GM12878 (cell line): ENCODE measurements around the gene HBP1. TPM values are rescaled to one million over a fixed set of nuclear protein-coding genes. Genes with fewer than 3 reads are reported as not detected.

Source experiments
- ATAC-seq: fragments of 200-7000 bp; cut with Tn5 transposase; 3 replicates; pipeline ENCODE4 v1.9.1; 2020; ENCODE audit warnings: mild to moderate bottlenecking, moderate library complexity
- BruUV-seq: library from RNA; stranded (reverse); fragments of 400-500 nt; replicated peaks from 2 replicates; lab custom pipeline; 2021; lab: Mats Ljungman, UMichigan
- CTCF ChIA-PET: fragments of 300-600 bp; sonication (Branson Sonifier 250); formaldehyde crosslinking; extraction: SDS; loops from one replicate; lab custom pipeline; 2021; ENCODE audit warnings: inconsistent platforms; lab: Yijun Ruan, JAX
- POLR2A ChIA-PET: fragments of 350-600 bp; formaldehyde crosslinking; extraction: SDS; loops from one replicate; lab custom pipeline; 2021; ENCODE audit warnings: inconsistent platforms; lab: Charles Lee
- RAD21 ChIA-PET: fragments of 300-600 bp; sonication (Branson Sonifier 250); formaldehyde crosslinking; loops from one replicate; lab custom pipeline; 2023; ENCODE audit warnings: antibody characterized with exemption; ENCODE audit not compliant: unreplicated experiment; lab: Charles Lee
- SMC1A ChIA-PET: fragments of 300-600 bp; sonication (Branson Sonifier 250); formaldehyde crosslinking; loops from one replicate; lab custom pipeline; 2023; ENCODE audit not compliant: unreplicated experiment, uncharacterized antibody; lab: Charles Lee
- DNase-seq: peaks from one replicate; pipeline ENCODE4 v3.0.0-alpha.2; 2011; ENCODE audit warnings: low read depth, low spot score
- FAIRE-seq: peaks from 3 replicates; lab custom pipeline; 2011; peaks lifted over from hg19 to GRCh38; lab: Jason Lieb, UNC
- H2AFZ ChIP-seq: 2 replicates; pipeline ENCODE4 v1.6.0; 2011; ENCODE audit warnings: low read depth, low read length, control low read depth; ENCODE audit not compliant: control insufficient read depth
- H3K27ac ChIP-seq: 2 replicates; pipeline ENCODE4 v1.5.1; 2011; ENCODE audit warnings: control low read depth; ENCODE audit not compliant: control insufficient read depth, insufficient read depth
- H3K27me3 ChIP-seq, 2 experiments: replicated peaks in 1 of 2; 2 replicates each; pipeline versions ENCODE4 v1.6.0 to v1.6.1; 2011; ENCODE audit warnings: low read length in 1 of 2; ENCODE audit not compliant: control insufficient read depth in 2 of 2, insufficient read depth in 2 of 2
- H3K36me3 ChIP-seq, 2 experiments: 2 replicates each; pipeline ENCODE4 v1.5.1; 2011; ENCODE audit warnings: low read length in 1 of 2; ENCODE audit not compliant: control insufficient read depth in 2 of 2, insufficient read depth in 2 of 2
- H3K4me1 ChIP-seq: 2 replicates; pipeline ENCODE4 v1.6.1; 2011; ENCODE audit warnings: mild to moderate bottlenecking, low read length, moderate library complexity, mixed read lengths; ENCODE audit not compliant: control insufficient read depth, insufficient read depth
- H3K4me2 ChIP-seq: 2 replicates; pipeline ENCODE4 v1.6.0; 2011; ENCODE audit warnings: control low read depth; ENCODE audit not compliant: control insufficient read depth, insufficient read depth
- H3K4me3 ChIP-seq: fragments of 200-600 bp; sonication (generic); 2 replicates; pipeline ENCODE4 v1.5.1; 2016
- H3K79me2 ChIP-seq: 2 replicates; pipeline ENCODE4 v1.6.0; 2011; ENCODE audit warnings: low read length; ENCODE audit not compliant: control insufficient read depth, insufficient read depth
- H3K9ac ChIP-seq: 2 replicates; pipeline ENCODE4 v1.8.0; 2011; ENCODE audit warnings: low read length, control low read depth, mixed read lengths; ENCODE audit not compliant: control insufficient read depth, insufficient read depth
- H3K9me3 ChIP-seq: replicated peaks from 3 replicates; pipeline ENCODE4 v1.5.1; 2011; ENCODE audit warnings: mild to moderate bottlenecking, low read length; ENCODE audit not compliant: control insufficient read depth, insufficient read depth
- H4K20me1 ChIP-seq: 2 replicates; pipeline ENCODE4 v1.6.0; 2011; ENCODE audit not compliant: control insufficient read depth, insufficient read depth
- ESRRA ChIP-seq: IDR thresholded peaks from 2 replicates; pipeline ENCODE4 v1.6.1; 2012; ENCODE audit warnings: mild to moderate bottlenecking, low read length, improper control_type of control experiment
- ETV6 ChIP-seq, 2 experiments: fragments of 450-650 bp in 1 of 2; IDR thresholded peaks in 1 of 2; conservative IDR thresholded peaks in 1 of 2; 2 replicates each; pipeline ENCODE4 v1.6.1; 2014; ENCODE audit warnings: antibody characterized with exemption in 1 of 2, borderline replicate concordance in 1 of 2, low read depth in 1 of 2, mild to moderate bottlenecking in 1 of 2, moderate library complexity in 1 of 2
- IKZF1 ChIP-seq: fragments of 450-650 bp; conservative IDR thresholded peaks from 2 replicates; pipeline ENCODE4 v1.6.1; 2017; ENCODE audit warnings: antibody characterized with exemption, mild to moderate bottlenecking
- RELA ChIP-seq: fragments of 450-650 bp; IDR thresholded peaks from 2 replicates; pipeline ENCODE4 v1.8.0; 2014; ENCODE audit warnings: borderline replicate concordance; ENCODE audit not compliant: partially characterized antibody
- TAF1 ChIP-seq: IDR thresholded peaks from 2 replicates; pipeline ENCODE4 v1.6.1; 2011; ENCODE audit warnings: mild to moderate bottlenecking, low read depth, low read length, borderline replicate concordance
- ZNF274 ChIP-seq: IDR thresholded peaks from one replicate; pipeline ENCODE4 v1.8.0; 2011; ENCODE audit not compliant: insufficient read length, insufficient read depth
- ZNF384 ChIP-seq: IDR thresholded peaks from 2 replicates; pipeline ENCODE4 v1.6.1; 2012; ENCODE audit warnings: low read depth, mild to moderate bottlenecking, low read length, improper control_type of control experiment, borderline replicate concordance
- ZSCAN29 ChIP-seq: fragments of 450-650 bp; IDR thresholded peaks from 2 replicates; pipeline ENCODE4 v1.6.1; 2017; ENCODE audit warnings: mild to moderate bottlenecking, moderate library complexity
- WGBS: methylation state at CpG from one replicate; pipeline ENCODE4 v1.1.6; 2016; ENCODE audit warnings: low lambda C conversion rate; ENCODE audit not compliant: insufficient replicate concordance, insufficient coverage; ENCODE audit errors: missing lambda C conversion rate; 5-methylcytosine and 5-hydroxymethylcytosine counted together
- in situ Hi-C: fragments of 300-500 bp; cut with MboI; formaldehyde crosslinking; loops from 9 replicates; pipeline ENCODE4 v1.14.3; 2018; ENCODE audit warnings: mixed read lengths
- intact Hi-C: fragments of 100-400 bp; cut with micrococcal nuclease; formaldehyde crosslinking; loops from one replicate; pipeline ENCODE4 v1.14.2; 2022; ENCODE audit not compliant: unreplicated experiment
- polyA plus RNA-seq, 11 experiments: library from polyadenylated mRNA; depleted of rRNA in 4 of 11; unstranded in 6 of 11; stranded (reverse) in 5 of 11; fragments of >200 nt; fragmentation: Nextera tagmentation in 4 of 11; fragmentation: Illumina TruSeq in 1 of 11; extraction: Ambion mirVana in 4 of 11; extraction: Trizol in 1 of 11; gene quantifications; 1 replicate in 1 of 11; 2 replicates in 10 of 11; pipeline versions ENCODE4 v1.2.1 to v1.2.3, GENCODE V29; 2011 to 2016; ENCODE audit warnings: inconsistent platforms in 2 of 11, missing spikeins in 2 of 11, low read depth in 1 of 11
- total RNA-seq, 4 experiments: library from RNA; depleted of rRNA in 3 of 4; stranded (reverse); fragments of >200 nt in 3 of 4; fragmentation: Illumina TruSeq in 1 of 4; extraction: Trizol in 1 of 4; gene quantifications; 2 replicates each; pipeline versions ENCODE4 v1.2.1 to v1.2.3, GENCODE V29; 2013 to 2021
- TF ChIP-seq, protein P1 (sequence below): IDR thresholded peaks from 2 replicates; pipeline ENCODE4 v1.6.1; 2012; ENCODE audit warnings: mild to moderate bottlenecking, low read depth, low read length
- TF ChIP-seq, protein P2 (sequence below): IDR thresholded peaks from 2 replicates; pipeline ENCODE4 v1.6.1; 2012; ENCODE audit warnings: improper control_type of control experiment, low read depth, low read length; ENCODE audit not compliant: insufficient replicate concordance

HBP1 gene
- total and polyA plus RNA-seq, 10 of the 15 experiments (the other 5 are each of a cell fraction or from before 2014, with no cell fraction given), result 5.8 to 30.9 (median 9.4) TPM

DNA sequence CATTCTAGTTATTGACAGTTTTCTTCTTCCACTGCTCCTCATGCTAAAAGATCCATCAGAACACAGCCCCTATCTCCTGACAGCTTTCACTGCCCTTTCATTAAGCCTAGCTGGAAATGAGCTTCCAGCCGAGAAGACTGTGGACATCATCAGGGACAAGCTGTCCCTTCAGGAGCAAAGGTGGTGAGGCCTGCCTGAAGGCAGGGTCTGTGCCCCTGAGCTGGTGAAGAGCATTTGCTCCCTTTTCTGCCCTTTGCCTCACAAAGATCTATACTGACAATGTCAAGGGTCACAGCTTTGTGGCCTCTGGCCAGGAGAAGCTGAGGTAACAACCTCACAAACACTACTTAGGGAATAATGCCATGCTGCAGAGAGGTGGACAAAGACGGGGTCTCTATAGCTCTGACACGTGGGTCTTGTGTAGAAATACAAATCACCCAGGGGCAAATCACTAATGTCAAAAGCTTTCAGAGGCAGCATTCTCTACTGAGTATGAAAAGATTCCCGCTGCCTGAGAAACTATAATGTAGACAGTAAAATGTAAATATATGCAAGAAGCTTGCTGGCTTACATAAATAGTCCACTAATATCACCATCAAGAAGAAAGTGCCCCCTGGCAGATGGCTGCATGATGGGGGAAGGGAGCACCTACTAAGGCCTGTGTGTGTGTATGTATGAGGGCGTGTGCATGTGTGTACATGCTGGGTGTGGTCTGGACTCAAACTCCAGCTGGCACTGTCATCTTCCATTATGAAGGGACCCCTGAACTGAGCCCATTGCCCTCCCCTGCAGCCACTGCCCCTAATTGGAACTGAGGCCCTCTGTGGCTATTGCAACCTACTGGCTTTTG lies 55.8 kb downstream of the HBP1 start:
- ChIA-PET RAD21 (no interaction called here), CTCF (interaction anchor here (0.9 kb wide), 1 partner anchor 39 kb away, joined by 3 read pairs; no protein-coding TSS in a partner anchor), POLR2A (no interaction called here), SMC1A (no interaction called here)
- Histone ChIP-seq H3K27ac (no peak overlapping the region), H2AFZ (no peak overlapping the region), H3K4me1 (no peaks in the 10 kb centered on the region), H3K9me3 (no peaks in the 10 kb centered on the region), H3K79me2 (no peaks in the 10 kb centered on the region), H3K36me3 (no peaks in the 10 kb centered on the region), H3K9ac (no peak overlapping the region), H3K4me3 (no peak overlapping the region), H3K4me2 (no peak overlapping the region), H4K20me1 (no peaks in the 10 kb centered on the region), H3K27me3 (no peaks in the 10 kb centered on the region)
- in situ Hi-C loops, result no loop called here
- no peak for FAIRE-seq
- intact Hi-C loops, result no loop called here
- ATAC-seq, result no peak
- BruUV-seq, result no TSS peak
- no peak for DNase-seq
- TF ChIP-seq, protein P1, sequence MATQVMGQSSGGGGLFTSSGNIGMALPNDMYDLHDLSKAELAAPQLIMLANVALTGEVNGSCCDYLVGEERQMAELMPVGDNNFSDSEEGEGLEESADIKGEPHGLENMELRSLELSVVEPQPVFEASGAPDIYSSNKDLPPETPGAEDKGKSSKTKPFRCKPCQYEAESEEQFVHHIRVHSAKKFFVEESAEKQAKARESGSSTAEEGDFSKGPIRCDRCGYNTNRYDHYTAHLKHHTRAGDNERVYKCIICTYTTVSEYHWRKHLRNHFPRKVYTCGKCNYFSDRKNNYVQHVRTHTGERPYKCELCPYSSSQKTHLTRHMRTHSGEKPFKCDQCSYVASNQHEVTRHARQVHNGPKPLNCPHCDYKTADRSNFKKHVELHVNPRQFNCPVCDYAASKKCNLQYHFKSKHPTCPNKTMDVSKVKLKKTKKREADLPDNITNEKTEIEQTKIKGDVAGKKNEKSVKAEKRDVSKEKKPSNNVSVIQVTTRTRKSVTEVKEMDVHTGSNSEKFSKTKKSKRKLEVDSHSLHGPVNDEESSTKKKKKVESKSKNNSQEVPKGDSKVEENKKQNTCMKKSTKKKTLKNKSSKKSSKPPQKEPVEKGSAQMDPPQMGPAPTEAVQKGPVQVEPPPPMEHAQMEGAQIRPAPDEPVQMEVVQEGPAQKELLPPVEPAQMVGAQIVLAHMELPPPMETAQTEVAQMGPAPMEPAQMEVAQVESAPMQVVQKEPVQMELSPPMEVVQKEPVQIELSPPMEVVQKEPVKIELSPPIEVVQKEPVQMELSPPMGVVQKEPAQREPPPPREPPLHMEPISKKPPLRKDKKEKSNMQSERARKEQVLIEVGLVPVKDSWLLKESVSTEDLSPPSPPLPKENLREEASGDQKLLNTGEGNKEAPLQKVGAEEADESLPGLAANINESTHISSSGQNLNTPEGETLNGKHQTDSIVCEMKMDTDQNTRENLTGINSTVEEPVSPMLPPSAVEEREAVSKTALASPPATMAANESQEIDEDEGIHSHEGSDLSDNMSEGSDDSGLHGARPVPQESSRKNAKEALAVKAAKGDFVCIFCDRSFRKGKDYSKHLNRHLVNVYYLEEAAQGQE, result no peak
- TF ChIP-seq, protein P2, sequence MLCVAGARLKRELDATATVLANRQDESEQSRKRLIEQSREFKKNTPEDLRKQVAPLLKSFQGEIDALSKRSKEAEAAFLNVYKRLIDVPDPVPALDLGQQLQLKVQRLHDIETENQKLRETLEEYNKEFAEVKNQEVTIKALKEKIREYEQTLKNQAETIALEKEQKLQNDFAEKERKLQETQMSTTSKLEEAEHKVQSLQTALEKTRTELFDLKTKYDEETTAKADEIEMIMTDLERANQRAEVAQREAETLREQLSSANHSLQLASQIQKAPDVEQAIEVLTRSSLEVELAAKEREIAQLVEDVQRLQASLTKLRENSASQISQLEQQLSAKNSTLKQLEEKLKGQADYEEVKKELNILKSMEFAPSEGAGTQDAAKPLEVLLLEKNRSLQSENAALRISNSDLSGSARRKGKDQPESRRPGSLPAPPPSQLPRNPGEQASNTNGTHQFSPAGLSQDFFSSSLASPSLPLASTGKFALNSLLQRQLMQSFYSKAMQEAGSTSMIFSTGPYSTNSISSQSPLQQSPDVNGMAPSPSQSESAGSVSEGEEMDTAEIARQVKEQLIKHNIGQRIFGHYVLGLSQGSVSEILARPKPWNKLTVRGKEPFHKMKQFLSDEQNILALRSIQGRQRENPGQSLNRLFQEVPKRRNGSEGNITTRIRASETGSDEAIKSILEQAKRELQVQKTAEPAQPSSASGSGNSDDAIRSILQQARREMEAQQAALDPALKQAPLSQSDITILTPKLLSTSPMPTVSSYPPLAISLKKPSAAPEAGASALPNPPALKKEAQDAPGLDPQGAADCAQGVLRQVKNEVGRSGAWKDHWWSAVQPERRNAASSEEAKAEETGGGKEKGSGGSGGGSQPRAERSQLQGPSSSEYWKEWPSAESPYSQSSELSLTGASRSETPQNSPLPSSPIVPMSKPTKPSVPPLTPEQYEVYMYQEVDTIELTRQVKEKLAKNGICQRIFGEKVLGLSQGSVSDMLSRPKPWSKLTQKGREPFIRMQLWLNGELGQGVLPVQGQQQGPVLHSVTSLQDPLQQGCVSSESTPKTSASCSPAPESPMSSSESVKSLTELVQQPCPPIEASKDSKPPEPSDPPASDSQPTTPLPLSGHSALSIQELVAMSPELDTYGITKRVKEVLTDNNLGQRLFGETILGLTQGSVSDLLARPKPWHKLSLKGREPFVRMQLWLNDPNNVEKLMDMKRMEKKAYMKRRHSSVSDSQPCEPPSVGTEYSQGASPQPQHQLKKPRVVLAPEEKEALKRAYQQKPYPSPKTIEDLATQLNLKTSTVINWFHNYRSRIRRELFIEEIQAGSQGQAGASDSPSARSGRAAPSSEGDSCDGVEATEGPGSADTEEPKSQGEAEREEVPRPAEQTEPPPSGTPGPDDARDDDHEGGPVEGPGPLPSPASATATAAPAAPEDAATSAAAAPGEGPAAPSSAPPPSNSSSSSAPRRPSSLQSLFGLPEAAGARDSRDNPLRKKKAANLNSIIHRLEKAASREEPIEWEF, result no peak
- TF ChIP-seq TAF1 (no peak), ESRRA (no peak), ZSCAN29 (no peak), ZNF274 (no peak), IKZF1 (no peak), RELA (no peak), ZNF384 (no peak), ETV6 (conservative IDR thresholded peaks at IDR 0.05 in 1 of 2, IDR thresholded peaks at IDR 0.05 in 1 of 2; ENCODE audit: borderline replicate concordance in 1 of 2, low read depth in 1 of 2) (no peak)
- 66% methylated on average over 5 of the region's 5 CpGs for WGBS
